GM19463 (cell line): ENCODE results near the gene RPS4Y1.

ENCODE experiments used
- ATAC-seq: cut with Tn5 transposase; IDR thresholded peaks from one replicate; pipeline ENCODE4 v1.9.1; 2021; ENCODE audit warnings: mild to moderate bottlenecking, moderate library complexity; ENCODE audit not compliant: unreplicated experiment

RPS4Y1 gene

GRCh38 chrY:2874211-2874610 lies 32.8 kb downstream of the RPS4Y1 start:
- no peak for ATAC-seq

- ATAC-seq = no peak
Measured at GRCh38 chrY:2883561-2883960, 42.2 kb downstream of the RPS4Y1 start.

DNA sequence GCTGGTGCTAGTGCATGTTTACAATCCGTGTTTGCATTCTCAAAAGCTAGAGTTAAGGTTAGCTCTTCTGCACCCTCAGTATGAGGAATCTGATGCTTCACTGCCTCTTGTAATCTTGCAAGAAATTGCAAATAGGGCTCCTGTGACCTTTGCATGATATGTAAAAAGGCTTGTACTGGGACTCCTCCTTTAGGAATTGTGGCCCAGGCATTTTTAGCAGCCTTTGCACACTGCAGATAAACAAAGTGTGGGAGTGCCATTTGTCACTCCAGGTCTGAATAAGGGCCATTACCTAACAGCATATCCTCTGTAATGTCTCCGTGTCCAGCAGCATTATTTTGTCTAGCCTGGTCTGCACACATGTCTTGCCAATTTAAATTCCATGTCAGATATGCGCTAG lies 44.5 kb downstream of the RPS4Y1 start:
- no peak for ATAC-seq

GRCh38 chrY:2887386-2887785 lies 46.0 kb downstream of the RPS4Y1 start:
- ATAC-seq = no peak

- ATAC-seq = no peak
Measured at GRCh38 chrY:2887955-2888354, 46.6 kb downstream of the RPS4Y1 start.

DNA sequence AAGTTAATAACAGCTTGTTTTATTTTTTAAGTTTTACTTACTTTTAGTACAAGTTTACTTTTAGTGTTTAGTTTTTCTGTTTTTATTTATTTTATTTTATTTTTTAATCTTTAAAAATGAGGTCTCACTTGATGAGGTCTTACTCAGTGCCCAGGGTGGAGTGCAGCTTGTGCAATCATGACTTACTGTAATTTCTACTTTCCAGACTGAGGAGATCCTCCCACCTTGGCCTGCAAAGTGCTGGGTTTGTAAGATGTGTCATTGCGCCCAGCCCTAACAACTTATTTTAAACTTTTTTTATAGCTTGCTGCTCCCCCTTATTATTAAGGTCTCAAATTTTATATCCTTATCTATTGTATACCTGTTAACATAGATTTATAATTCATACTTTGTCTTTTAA lies 52.1 kb downstream of the RPS4Y1 start:
- ATAC-seq = no peak

GRCh38 chrY:2896050-2896449 lies 54.6 kb downstream of the RPS4Y1 start:
- ATAC-seq = no peak

DNA sequence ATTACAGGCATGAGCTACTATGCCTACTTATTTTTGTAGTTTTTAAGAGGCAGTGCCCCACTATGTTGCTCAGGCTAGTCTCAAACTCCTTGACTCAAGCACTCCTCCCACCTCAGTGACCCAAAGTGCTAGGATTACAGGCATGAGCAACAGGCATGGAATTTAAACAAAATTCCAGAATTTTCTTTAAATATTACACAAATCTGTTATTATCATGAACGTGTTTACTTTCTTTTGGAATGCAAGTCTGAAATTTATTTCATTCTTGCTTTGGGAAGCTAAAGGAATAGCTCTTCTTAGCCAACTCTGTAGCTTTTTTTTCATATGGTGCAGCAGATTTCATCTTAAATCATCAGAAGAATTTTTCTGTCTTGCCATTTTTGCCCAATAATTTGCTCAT lies 66.0 kb downstream of the RPS4Y1 start:
- no peak for ATAC-seq

DNA sequence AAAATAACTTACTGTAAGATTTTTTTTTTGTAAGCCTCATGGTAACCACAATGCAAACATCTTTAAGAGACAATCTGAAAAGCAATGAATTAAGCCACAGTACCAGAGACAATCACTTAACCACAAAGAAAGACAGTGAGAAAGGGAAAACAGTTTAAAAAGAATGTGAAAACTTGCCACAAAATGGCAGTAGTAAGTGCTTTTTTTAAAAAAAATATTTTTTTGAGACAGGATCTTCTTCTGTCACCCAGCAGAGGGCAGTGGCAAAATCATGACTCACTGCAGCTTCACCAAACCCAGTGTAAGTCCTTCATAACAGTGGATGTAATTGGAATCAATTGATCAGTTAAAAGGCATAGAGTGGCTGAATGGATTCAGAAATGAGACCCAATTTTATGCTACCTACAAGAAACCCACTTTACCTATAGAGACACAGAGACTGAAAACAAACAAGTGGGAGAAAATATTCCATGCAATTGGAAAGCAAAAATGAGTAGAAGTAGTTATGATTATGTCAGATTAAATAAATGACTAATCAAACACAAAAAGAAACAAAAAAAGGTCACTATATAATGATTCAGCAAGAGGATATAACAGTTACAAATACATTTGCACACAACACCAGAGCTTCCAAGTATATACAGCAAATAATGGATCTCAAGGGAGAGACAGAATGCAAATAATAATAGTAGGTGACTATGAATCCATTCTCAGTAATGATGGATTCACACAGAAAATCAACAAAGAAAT lies 71.8 kb downstream of the RPS4Y1 start:
- ATAC-seq = no peak
